GM18861 (cell line): ENCODE results near the gene ADCK1.
"Not testable (repeated sequence)": the region's sequence is repeated elsewhere in the genome, so short reads cannot be mapped to it uniquely, and the experiment has no call there.

Experiments used
- ATAC-seq: cut with Tn5 transposase; IDR thresholded peaks from one replicate; pipeline ENCODE4 v1.9.1; 2021; ENCODE audit not compliant: unreplicated experiment

Gene ADCK1

GRCh38 chr14:77864085-77864484, 64.2 kb downstream of the ADCK1 start:
- no peak for ATAC-seq

DNA sequence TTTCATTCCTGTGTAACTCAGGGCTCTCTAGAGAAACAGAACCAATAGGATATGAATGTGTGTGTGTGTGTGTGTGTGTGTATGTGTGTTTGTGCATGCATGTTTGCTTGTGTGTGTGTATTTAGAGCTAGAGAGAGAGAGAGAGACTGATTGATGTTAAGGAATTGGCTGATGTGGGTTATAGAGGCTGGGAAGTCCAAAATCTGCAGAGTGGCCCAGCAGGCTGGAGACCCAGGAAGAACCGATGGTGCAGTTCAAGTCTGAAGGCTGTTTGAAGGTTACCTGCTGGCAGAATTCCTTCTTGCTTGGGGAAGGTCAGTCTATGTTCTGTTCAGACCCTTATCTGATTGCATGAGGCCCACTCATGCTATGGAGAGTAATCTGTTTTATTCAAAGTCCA, 64.7 kb downstream of the ADCK1 start:
- ATAC-seq = no peak

GRCh38 chr14:77865455-77865854, 65.5 kb downstream of the ADCK1 start:
- no peak for ATAC-seq

DNA sequence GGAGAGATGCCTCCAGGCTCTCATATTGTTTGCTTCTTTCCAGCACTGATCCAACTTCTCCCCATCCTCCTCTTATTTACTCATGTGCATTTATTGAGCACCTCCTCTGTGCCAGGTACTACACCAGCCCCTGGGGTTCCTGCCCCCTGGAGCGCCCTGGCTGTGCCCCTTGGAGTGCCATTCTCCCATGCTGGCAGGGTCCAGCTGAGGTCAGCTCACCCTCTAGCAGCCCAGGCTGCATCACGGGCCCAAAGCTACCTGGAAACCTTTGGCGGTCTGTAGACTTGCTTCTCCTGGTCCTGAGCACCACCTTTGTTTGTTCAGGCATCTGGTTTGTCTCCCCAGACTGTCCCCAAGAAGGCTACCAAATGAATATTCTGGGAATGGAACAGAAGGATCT, 67.0 kb downstream of the ADCK1 start:
- ATAC-seq = no peak

DNA sequence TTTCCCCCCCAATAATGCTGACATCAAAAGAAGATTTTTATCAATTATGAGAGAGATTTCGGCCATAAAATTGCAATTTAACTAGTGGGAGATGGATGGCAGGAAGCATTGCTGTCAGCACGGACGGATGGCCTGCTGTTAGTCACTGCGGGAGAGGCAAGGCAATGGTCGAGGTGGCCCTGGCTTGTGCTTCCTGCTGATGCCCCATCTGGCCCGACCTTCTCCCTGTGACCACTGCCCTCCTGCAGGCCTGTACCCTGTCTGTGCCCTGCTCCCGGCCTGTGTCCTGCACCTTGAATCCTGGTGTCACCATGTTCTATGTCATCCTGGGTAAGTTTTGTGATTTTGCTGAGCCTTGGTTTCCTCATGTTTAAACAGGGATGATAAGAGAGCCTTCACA, 67.6 kb downstream of the ADCK1 start:
- ATAC-seq = no peak

- ATAC-seq = no peak
These were observed 68.8 kb downstream of the ADCK1 start for GRCh38 chr14:77868552-77869285.

DNA sequence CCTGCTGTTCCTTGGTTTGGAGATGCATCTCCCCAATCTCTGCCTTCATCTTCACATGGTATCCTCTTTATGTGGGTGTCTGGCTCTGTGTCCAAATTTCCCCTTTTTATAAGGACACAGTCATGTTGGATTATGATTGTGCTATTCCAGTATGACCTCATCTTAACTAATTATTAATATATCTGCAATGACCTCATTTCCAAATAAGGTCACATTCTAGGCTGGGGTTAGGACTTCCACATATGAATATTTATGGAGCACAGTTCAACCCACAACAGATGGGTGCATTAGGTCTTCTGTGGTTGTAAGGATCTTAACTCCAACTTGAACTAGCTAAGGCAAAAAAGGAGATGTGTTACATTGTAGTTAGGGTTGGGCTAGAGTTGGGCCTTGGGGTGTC, 69.4 kb downstream of the ADCK1 start:
- no peak for ATAC-seq

DNA sequence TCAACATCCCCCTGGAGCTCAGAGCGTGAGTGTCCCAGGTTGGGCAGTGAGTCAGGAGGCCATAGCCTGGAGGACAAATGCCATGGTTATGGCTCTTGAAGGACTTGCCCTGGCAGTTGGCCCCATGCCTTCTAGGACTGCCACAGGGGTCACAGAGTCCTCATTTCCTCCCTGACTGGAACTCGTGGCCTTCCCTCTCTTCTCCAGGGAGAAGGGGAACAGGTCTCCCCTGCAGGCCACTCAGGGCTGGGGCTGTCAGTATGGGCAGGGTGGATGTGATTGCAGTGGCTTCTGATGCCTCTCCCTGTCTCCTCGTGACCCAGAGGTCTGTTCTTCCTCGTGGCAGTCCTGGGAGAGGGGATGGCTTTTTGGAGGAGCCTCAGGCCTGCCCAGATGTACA, 70.7 kb downstream of the ADCK1 start:
- no peak for ATAC-seq

GRCh38 chr14:77872152-77872551, 72.2 kb downstream of the ADCK1 start:
- no peak for ATAC-seq

GRCh38 chr14:77872983-77873382, 73.1 kb downstream of the ADCK1 start:
- no peak for ATAC-seq

GRCh38 chr14:77878783-77879182, 78.9 kb downstream of the ADCK1 start:
- no peak for ATAC-seq

DNA sequence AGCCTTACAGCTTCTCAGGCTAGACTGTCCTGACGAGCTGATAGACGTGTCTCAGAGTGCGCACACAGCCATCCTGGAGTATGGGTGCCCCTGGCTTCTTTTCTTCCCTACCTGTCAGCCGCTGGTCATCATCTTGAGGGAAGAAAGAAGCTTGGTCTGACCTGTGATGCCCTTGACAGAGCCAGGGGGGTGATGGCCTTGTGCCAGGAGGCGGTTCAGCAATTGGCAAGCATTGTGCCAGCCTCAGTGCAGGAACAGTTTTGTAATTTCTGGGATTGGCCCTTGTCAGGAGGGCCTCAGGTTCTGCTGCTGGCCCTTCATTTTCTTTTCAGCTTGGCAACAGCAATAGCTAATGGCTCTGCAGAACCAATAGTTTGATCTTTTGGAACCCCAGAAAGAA, 80.1 kb downstream of the ADCK1 start:
- no peak for ATAC-seq

- no peak for ATAC-seq
These were observed 82.2 kb downstream of the ADCK1 start for GRCh38 chr14:77882098-77882497.

DNA sequence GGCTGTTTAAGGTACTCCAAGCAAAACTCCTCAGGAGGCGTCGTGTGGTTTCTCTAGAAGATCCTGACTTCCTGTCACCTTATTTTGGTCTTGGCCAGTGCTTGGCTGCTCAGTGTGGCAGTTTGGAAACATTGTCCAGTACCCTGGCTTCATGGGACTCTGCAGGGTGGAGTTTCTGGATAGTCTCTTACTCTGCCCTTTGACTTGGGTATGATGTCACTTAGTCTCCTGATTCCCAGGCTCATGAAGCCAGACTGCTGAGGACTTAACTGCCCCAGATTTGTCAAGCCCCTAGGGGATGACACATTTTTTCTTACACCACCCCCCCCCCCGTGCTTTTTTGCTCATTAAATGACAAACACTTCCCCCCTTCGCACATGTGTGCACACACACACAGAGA, 82.7 kb downstream of the ADCK1 start:
- no peak for ATAC-seq

GRCh38 chr14:77883131-77883846, 83.4 kb downstream of the ADCK1 start:
- no peak for ATAC-seq

GRCh38 chr14:77883847-77884238, 83.9 kb downstream of the ADCK1 start:
- no peak for ATAC-seq

GRCh38 chr14:77885367-77885766, 85.5 kb downstream of the ADCK1 start:
- no peak for ATAC-seq

DNA sequence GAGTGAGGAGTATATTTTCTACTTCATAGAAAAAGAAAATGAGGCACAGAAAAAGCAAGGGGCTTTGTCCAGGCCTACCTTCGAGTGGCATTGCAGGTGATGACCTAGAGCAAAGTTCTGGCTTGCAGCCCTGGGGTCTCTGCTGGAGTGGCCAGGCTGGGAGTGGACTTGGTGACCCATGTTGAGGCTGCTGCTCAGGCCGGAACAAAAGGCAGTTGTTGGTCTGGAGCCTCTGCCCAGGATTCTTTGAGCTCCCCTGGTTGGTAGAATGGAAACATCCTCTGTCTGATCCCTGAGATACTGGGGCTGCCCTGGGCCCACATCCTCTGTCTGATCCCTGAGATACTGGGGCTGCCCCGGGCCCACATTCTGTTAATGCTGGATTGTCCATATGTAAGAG, 86.1 kb downstream of the ADCK1 start:
- ATAC-seq = no peak

DNA sequence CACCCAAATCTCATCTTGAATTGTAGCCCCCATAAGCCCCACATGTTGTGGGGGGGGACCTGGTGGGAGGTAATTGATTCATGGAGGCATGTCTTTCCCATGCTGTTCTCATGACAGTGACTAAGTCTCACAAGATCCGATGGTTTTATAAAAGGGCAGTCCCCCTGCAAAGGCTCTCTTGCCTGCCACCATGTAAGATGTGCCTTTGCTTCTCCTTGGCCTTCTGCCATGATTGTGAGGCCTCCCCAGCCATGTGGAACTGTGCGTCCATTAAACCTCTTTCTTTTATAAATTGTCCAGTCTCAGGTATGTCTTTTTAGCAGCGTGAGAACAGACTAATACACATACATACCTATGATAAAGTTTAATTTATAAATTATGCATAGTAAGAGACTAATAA, 89.0 kb downstream of the ADCK1 start:
- not testable (repeated sequence) for ATAC-seq

DNA sequence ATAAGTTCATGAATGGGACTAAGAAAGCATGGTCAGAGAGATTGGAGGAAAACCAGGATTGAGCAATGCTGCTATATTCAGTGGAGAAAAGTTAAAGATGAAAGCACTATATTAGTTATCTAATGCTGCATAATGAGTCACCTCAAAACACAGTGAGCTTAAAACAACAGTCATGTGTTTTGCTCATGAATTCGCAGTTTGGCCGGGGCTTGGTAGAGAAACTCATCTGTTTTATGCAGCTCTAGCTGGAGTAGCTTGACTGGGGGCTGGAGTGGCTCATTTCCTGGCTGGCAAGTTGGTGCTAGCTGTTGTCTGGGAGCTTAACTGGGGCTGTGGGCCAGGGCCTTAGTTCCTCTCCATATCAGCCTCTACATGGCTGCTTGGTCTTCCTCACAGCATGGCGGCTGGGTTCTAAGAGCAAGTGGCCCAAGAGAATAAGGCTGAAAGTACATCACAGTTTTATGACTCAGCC, 90.1 kb downstream of the ADCK1 start:
- no peak for ATAC-seq

GRCh38 chr14:77890873-77891272, 91.0 kb downstream of the ADCK1 start:
- no peak for ATAC-seq

DNA sequence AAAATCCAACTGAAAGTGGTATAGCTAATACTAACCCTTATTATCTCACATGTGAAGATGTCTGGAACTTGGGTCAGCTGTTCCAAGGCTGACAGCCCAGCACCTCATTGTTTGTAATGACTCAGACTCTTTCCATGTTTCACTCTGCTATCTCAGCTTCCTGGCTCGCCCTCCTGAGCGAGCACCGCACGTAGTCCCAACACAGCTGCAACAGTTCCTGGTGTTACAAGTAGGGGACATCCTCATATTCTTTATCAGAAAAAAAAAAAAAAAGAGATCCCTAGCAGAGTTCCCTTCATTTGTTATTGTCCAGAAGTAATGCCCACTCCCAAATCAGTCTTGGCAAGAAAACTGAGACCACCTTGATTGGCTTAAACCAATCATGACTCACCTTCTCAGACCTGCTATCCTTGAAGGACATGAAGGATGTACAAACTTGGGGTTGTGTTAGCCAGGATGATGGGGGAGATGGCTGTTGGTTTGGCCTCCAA, 92.5 kb downstream of the ADCK1 start:
- no peak for ATAC-seq
